ENCODE results near the gene UBE2L5. TPM values are rescaled to one million over a fixed set of nuclear protein-coding genes. Genes with fewer than 3 reads are reported as not detected.
A peak's percentile ranks its signal among the peaks of the same experiment; 100 is the strongest.

The UBE2L5 gene
- total RNA-seq, 1 donor from 2014 or later: not detected

- Histone ChIP-seq H3K9me3 (no peaks in the 10 kb centered on the region), H3K4me3 (no peak overlapping the region), H3K36me3 (no peaks in the 10 kb centered on the region), H3K27me3 (no peaks in the 10 kb centered on the region), H3K27ac (peak overlapping the region; percentile 36), H3K4me1 (peaks cover 20% of the 10 kb centered on the region)
- intact Hi-C loops (cut with DNase I): loop anchor here (2.0 to 10.0 kb wide), 2 partner anchors 25 to 89 kb away; no protein-coding TSS in a partner anchor
- no peak for DNase-seq (ENCODE audit: extremely low spot score in 2 of 2)
- no peak for TF ChIP-seq POLR2AphosphoS5 (IDR thresholded peaks at IDR 0.05; ENCODE audit: insufficient read depth in 1 of 2, low read depth in 1 of 2)
- no peak for TF ChIP-seq POLR2A (IDR thresholded peaks at IDR 0.05)
- no peak for TF ChIP-seq CTCF (IDR thresholded peaks at IDR 0.05)
Observed at GRCh38 chr13:30404207-30404606, 18.1 kb upstream of the UBE2L5 start.

DNA sequence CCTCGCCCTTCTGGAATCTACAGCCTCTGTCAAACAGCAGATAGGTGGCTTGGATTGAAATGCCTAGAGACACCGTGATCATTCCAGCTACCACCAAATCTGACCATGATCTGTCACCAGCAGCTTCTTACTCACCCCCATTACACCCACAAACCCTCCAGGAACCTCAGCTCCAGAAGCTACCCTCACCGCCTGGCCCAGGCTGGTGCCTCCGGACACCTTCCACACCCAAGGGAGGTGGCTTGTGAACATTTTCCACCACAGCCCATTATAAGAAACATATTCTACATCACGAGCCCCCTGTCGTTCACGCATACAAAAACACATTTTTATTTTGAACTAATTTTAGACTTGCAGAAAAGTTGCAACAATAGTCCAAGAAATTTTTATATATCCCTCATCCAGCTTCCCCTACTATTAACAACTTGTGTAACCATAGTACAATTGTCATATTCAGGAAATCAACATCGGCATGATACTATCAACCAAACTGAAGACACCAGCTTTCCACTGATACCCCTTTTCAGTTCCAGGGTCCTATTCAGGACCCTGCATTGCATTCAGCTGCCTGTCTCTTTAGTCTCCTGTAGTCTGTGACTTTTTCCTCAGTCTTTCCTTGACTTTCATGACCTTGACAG, 15.4 kb upstream of the UBE2L5 start:
- Histone ChIP-seq H3K9me3 (no peaks in the 10 kb centered on the region), H3K4me1 (peaks cover 36% of the 10 kb centered on the region), H3K27ac (no peak overlapping the region), H3K36me3 (no peaks in the 10 kb centered on the region), H3K27me3 (no peaks in the 10 kb centered on the region), H3K4me3 (no peak overlapping the region)
- no peak for DNase-seq (ENCODE audit: extremely low spot score in 2 of 2)
- TF ChIP-seq POLR2AphosphoS5 (IDR thresholded peaks at IDR 0.05; ENCODE audit: insufficient read depth in 1 of 2, low read depth in 1 of 2): no peak
- TF ChIP-seq POLR2A (IDR thresholded peaks at IDR 0.05): no peak
- TF ChIP-seq CTCF (IDR thresholded peaks at IDR 0.05): no peak
- intact Hi-C loops (cut with DNase I): loop anchor here (5.0 to 10.0 kb wide), 2 partner anchors 92 to 210 kb away; partner anchors contain the start of gene USPL1

- no peaks in the 10 kb centered on the region for H3K27me3 ChIP-seq
- H3K36me3 ChIP-seq: no peaks in the 10 kb centered on the region
- peak overlapping the region; percentile 92 for H3K27ac ChIP-seq
- intact Hi-C loops (cut with DNase I): loop anchor here (5.0 to 10.0 kb wide), 2 partner anchors 94 to 209 kb away; partner anchors contain the start of gene USPL1
- peaks cover 36% of the 10 kb centered on the region for H3K4me1 ChIP-seq
- no peaks in the 10 kb centered on the region for H3K9me3 ChIP-seq
- DNase-seq (ENCODE audit: extremely low spot score in 2 of 2): peak in 1 of 2 donors; percentile 97
- peak overlapping the region; percentile 38 to 46 for H3K4me3 ChIP-seq
- TF ChIP-seq POLR2A (IDR thresholded peaks at IDR 0.05) (no peak), POLR2AphosphoS5 (IDR thresholded peaks at IDR 0.05; ENCODE audit: insufficient read depth in 1 of 2, low read depth in 1 of 2) (peak; percentile 60 to 75), CTCF (IDR thresholded peaks at IDR 0.05) (peak; percentile 17 to 85 (median 65))
Observed at GRCh38 chr13:30408319-30409101, 13.8 kb upstream of the UBE2L5 start.

DNA sequence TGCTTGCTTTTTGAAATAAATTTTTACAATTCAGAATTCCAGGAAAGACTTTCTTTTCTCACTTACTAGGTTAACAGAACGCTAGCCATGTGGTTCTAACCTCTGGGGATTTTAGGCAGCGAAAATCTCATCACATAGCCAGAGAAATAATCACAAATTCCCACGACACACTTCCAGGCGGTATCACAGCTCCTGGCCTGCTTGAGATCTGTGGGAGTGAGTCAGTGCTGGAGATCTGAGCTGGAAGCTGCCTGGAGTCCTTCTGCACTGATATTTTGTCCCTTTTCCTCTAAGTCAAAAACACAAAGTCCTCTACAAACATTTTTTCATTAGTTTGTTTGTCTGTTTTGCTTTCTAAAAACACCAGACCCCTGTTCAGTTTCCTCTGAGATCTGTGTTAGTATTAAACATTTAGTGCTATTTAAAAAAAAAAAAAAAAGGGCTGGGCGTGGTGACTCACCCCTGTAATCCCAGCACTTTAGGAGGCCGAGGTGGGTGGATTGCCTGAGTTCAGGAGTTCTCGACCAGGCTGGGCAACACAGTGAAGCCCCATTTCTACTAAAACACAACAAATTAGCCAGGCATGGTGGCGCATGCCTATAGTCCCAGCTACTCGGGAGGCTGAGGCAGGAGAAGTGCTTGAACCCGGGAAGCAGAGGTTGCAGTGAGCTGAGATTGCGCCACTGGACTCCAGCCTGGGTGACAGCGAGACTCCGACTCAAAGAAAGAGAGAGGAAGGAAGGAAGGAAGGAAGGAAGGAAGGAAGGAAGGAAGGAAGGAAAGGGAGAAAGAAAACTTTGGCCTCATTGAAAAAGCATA, 12.2 kb upstream of the UBE2L5 start:
- peaks cover 28% of the 10 kb centered on the region for H3K4me1 ChIP-seq
- TF ChIP-seq POLR2A (IDR thresholded peaks at IDR 0.05): no peak
- peak in 1 of 2 donors; percentile 13 for TF ChIP-seq POLR2AphosphoS5 (IDR thresholded peaks at IDR 0.05; ENCODE audit: insufficient read depth in 1 of 2, low read depth in 1 of 2)
- no peaks in the 10 kb centered on the region for H3K27me3 ChIP-seq
- H3K27ac ChIP-seq: peak overlapping the region; percentile 92
- H3K9me3 ChIP-seq: no peaks in the 10 kb centered on the region
- H3K36me3 ChIP-seq: no peaks in the 10 kb centered on the region
- no peak for DNase-seq (ENCODE audit: extremely low spot score in 2 of 2)
- no peak overlapping the region for H3K4me3 ChIP-seq
- intact Hi-C loops (cut with DNase I): loop anchor here (5.0 to 10.0 kb wide), 2 partner anchors 95 to 207 kb away; partner anchors contain the start of gene USPL1

DNA sequence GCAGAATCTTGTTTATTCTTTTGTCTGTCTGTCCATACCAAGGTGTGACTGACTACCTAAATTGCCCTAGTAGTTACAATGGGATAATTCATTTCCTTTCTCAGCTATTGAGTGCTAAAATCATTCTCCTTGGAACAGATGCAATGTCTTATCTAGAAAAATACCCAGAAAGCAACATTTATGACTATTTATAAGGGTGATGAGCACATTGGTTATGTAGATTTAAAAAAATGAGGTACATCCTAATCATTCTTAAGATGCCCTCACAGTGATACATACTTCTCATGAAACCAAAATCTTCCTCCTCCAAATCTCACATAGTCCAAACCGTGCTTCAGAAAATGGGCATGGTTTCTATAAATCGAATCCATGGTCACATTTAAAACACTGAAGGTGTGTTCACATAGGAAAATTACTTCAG, 11.6 kb upstream of the UBE2L5 start:
- no peaks in the 10 kb centered on the region for H3K9me3 ChIP-seq
- H3K27me3 ChIP-seq: no peaks in the 10 kb centered on the region
- no peaks in the 10 kb centered on the region for H3K36me3 ChIP-seq
- DNase-seq (ENCODE audit: extremely low spot score in 2 of 2): no peak
- H3K4me3 ChIP-seq: no peak overlapping the region
- no peak for TF ChIP-seq POLR2AphosphoS5 (IDR thresholded peaks at IDR 0.05; ENCODE audit: insufficient read depth in 1 of 2, low read depth in 1 of 2)
- intact Hi-C loops (cut with DNase I): no loop called here
- peaks cover 28% of the 10 kb centered on the region for H3K4me1 ChIP-seq
- H3K27ac ChIP-seq: peak overlapping the region; percentile 92

Measured in vagina (tissue), 2 donors.